SHP77 treated with DMSO at 0.1 percent for 48 hours (cell line): ENCODE data around the gene NDST3.
"Not testable (repeated sequence)": the region's sequence is repeated elsewhere in the genome, so short reads cannot be mapped to it uniquely, and the experiment has no call there.

ENCODE experiments used
- DNase-seq: peaks from one replicate; lab custom pipeline; 2025; lab: John Stamatoyannopoulos, UW

Gene NDST3

GRCh38 chr4:118273642-118274041 lies 239.4 kb downstream of the NDST3 start:
- no peak for DNase-seq

- DNase-seq = no peak
These were observed 242.3 kb downstream of the NDST3 start for GRCh38 chr4:118276580-118276979.

- no peak for DNase-seq
These were observed 243.0 kb downstream of the NDST3 start for GRCh38 chr4:118277243-118277642.

- DNase-seq = peak; percentile 32
These were observed 244.4 kb downstream of the NDST3 start for GRCh38 chr4:118278473-118279274.

GRCh38 chr4:118279328-118279727 lies 245.0 kb downstream of the NDST3 start:
- DNase-seq = no peak

- no peak for DNase-seq
These were observed 245.7 kb downstream of the NDST3 start for GRCh38 chr4:118279920-118280432.

- no peak for DNase-seq
These were observed 246.4 kb downstream of the NDST3 start for GRCh38 chr4:118280501-118281218.

GRCh38 chr4:118281611-118282442 lies 247.5 kb downstream of the NDST3 start:
- DNase-seq = no peak

GRCh38 chr4:118282692-118283091 lies 248.4 kb downstream of the NDST3 start:
- DNase-seq = no peak

GRCh38 chr4:118284169-118284568 lies 249.9 kb downstream of the NDST3 start:
- DNase-seq = no peak

GRCh38 chr4:118285931-118286330 lies 251.6 kb downstream of the NDST3 start:
- DNase-seq = no peak

- no peak for DNase-seq
These were observed 252.4 kb downstream of the NDST3 start for GRCh38 chr4:118286685-118287084.

- no peak for DNase-seq
These were observed 253.6 kb downstream of the NDST3 start for GRCh38 chr4:118287711-118288451.

- DNase-seq = no peak
These were observed 255.5 kb downstream of the NDST3 start for GRCh38 chr4:118289794-118290193.

- no peak for DNase-seq
These were observed 256.7 kb downstream of the NDST3 start for GRCh38 chr4:118290951-118291350.

GRCh38 chr4:118296729-118297128 lies 262.4 kb downstream of the NDST3 start:
- DNase-seq = no peak

- DNase-seq = not testable (repeated sequence)
These were observed 265.3 kb downstream of the NDST3 start for GRCh38 chr4:118299619-118300018.

- DNase-seq = no peak
These were observed 273.4 kb downstream of the NDST3 start for GRCh38 chr4:118307643-118308042.
